ENCODE results near the gene CENPX. TPM values are rescaled to one million over a fixed set of nuclear protein-coding genes. Genes with fewer than 3 reads are reported as not detected.

The CENPX gene
- total and polyA plus RNA-seq, 8 donors, result 14.0 to 62.4 (median 19.8) TPM

DNA sequence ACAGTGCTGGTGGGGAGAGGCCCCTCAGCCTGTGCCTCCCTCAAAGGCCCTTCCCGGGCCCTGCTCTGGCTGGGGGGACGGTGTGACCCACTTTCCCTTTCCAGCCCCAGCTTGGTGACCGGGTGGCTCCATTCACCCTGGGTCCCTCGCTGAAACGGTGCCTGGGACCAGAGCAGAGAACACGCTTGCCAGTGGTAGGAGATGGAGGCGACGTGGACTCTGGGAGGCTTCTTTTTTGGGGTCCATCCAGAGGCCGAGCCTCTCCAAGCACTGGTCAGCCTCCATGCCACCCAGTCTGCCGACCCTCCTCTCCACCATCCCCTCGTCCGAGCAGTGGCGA is 7.7 kb downstream of the CENPX start:
- ATAC-seq (no peak), FAIRE-seq (no peak), DNase-seq (no peak)
- 81 to 88% methylated on average over 13 of the region's 13 CpGs for WGBS, 2 donors
- no peaks in the 10 kb centered on the region for H3K27me3 ChIP-seq
- TF ChIP-seq, protein P1, sequence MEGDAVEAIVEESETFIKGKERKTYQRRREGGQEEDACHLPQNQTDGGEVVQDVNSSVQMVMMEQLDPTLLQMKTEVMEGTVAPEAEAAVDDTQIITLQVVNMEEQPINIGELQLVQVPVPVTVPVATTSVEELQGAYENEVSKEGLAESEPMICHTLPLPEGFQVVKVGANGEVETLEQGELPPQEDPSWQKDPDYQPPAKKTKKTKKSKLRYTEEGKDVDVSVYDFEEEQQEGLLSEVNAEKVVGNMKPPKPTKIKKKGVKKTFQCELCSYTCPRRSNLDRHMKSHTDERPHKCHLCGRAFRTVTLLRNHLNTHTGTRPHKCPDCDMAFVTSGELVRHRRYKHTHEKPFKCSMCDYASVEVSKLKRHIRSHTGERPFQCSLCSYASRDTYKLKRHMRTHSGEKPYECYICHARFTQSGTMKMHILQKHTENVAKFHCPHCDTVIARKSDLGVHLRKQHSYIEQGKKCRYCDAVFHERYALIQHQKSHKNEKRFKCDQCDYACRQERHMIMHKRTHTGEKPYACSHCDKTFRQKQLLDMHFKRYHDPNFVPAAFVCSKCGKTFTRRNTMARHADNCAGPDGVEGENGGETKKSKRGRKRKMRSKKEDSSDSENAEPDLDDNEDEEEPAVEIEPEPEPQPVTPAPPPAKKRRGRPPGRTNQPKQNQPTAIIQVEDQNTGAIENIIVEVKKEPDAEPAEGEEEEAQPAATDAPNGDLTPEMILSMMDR (IDR thresholded peaks at IDR 0.05), result no peak
- no peaks in the 10 kb centered on the region for H3K36me3 ChIP-seq
- intact Hi-C loops (cut with DNase I), result loop anchor here in 2 of 3 donors (5.0 to 10.0 kb wide), 2 partner anchors 53 to 60 kb away; partner anchors contain the start of gene NOTUM (in 1 of the 2)
- no peak overlapping the region for H3K4me3 ChIP-seq
- H3K9me3 ChIP-seq, result no peaks in the 10 kb centered on the region
- peaks cover 0 to 3% (median 0%) of the 10 kb centered on the region in 3 donors for H3K4me1 ChIP-seq
- H3K27ac ChIP-seq, result no peak overlapping the region

- H3K9me3 ChIP-seq, result no peaks in the 10 kb centered on the region
- H3K36me3 ChIP-seq, result no peaks in the 10 kb centered on the region
- no peak overlapping the region for H3K27ac ChIP-seq
- no peak for FAIRE-seq
- TF ChIP-seq, protein P1 (IDR thresholded peaks at IDR 0.05), result no peak
- intact Hi-C loops (cut with DNase I), result loop anchor here in 1 of 3 donors (10.0 kb wide), 1 partner anchor 60 kb away; no protein-coding TSS in a partner anchor
- no peaks in the 10 kb centered on the region for H3K27me3 ChIP-seq
- no peak for DNase-seq
- WGBS, 2 donors, result 76 to 86% methylated on average over 22 to 23 of the region's 23 CpGs
- ATAC-seq, result no peak
- peaks cover 0 to 3% (median 0%) of the 10 kb centered on the region in 3 donors for H3K4me1 ChIP-seq
- no peak overlapping the region for H3K4me3 ChIP-seq
These were observed 8.2 kb downstream of the CENPX start for GRCh38 chr17:82014432-82014831.

GRCh38 chr17:82013772-82014321 is 8.8 kb downstream of the CENPX start:
- FAIRE-seq (no peak), DNase-seq (no peak), ATAC-seq (no peak)
- H3K4me1 ChIP-seq, result peaks cover 0 to 3% (median 0%) of the 10 kb centered on the region in 3 donors
- no peaks in the 10 kb centered on the region for H3K9me3 ChIP-seq
- no peaks in the 10 kb centered on the region for H3K36me3 ChIP-seq
- intact Hi-C loops (cut with DNase I), result loop anchor here in 1 of 3 donors (10.0 kb wide), 1 partner anchor 59 kb away; no protein-coding TSS in a partner anchor
- H3K4me3 ChIP-seq, result no peak overlapping the region
- no peaks in the 10 kb centered on the region for H3K27me3 ChIP-seq
- WGBS, 2 donors, result 88 to 92% methylated on average over 16 of the region's 16 CpGs
- no peak overlapping the region for H3K27ac ChIP-seq
- TF ChIP-seq, protein P1 (IDR thresholded peaks at IDR 0.05), result no peak

GRCh38 chr17:82013341-82013740 is 9.3 kb downstream of the CENPX start:
- H3K36me3 ChIP-seq, result no peaks in the 10 kb centered on the region
- H3K27ac ChIP-seq, result no peak overlapping the region
- H3K27me3 ChIP-seq, result no peaks in the 10 kb centered on the region
- H3K4me3 ChIP-seq, result no peak overlapping the region
- WGBS, 2 donors, result 87 to 88% methylated on average over 17 to 22 of the region's 22 CpGs
- DNase-seq (no peak), FAIRE-seq (no peak), ATAC-seq (no peak)
- TF ChIP-seq, protein P1 (IDR thresholded peaks at IDR 0.05), result no peak
- H3K4me1 ChIP-seq, result peaks cover 0 to 2% (median 0%) of the 10 kb centered on the region in 3 donors
- no peaks in the 10 kb centered on the region for H3K9me3 ChIP-seq
- intact Hi-C loops (cut with DNase I), result loop anchor here in 1 of 3 donors (10.0 kb wide), 1 partner anchor 59 kb away; no protein-coding TSS in a partner anchor

GRCh38 chr17:82012640-82013295 is 9.9 kb downstream of the CENPX start:
- WGBS, 2 donors, result 93% methylated on average over 19 of the region's 19 CpGs
- DNase-seq (no peak), FAIRE-seq (no peak), ATAC-seq (no peak)
- intact Hi-C loops (cut with DNase I), result loop anchor here in 1 of 3 donors (10.0 kb wide), 1 partner anchor 58 kb away; no protein-coding TSS in a partner anchor
- no peak overlapping the region for H3K27ac ChIP-seq
- no peaks in the 10 kb centered on the region for H3K36me3 ChIP-seq
- no peaks in the 10 kb centered on the region for H3K27me3 ChIP-seq
- no peaks in the 10 kb centered on the region for H3K4me1 ChIP-seq
- no peak overlapping the region for H3K4me3 ChIP-seq
- no peaks in the 10 kb centered on the region for H3K9me3 ChIP-seq
- TF ChIP-seq, protein P1 (IDR thresholded peaks at IDR 0.05), result no peak
